B cell (primary cell): Measurements from ENCODE around the gene MYO9B.

ENCODE experiments used
- CTCF ChIP-seq: fragments of 200-600 bp; IDR thresholded peaks from one replicate; pipeline ENCODE4 v1.8.0; 2022; ENCODE audit warnings: antibody characterized with exemption, mild to moderate bottlenecking
- EZH2 ChIP-seq: IDR thresholded peaks from 2 replicates; pipeline ENCODE4 v1.6.1; 2012; ENCODE audit warnings: borderline replicate concordance, low read depth, mild to moderate bottlenecking, moderate library complexity, low read length; ENCODE audit not compliant: insufficient read depth, poor library complexity, severe bottlenecking

DNA sequence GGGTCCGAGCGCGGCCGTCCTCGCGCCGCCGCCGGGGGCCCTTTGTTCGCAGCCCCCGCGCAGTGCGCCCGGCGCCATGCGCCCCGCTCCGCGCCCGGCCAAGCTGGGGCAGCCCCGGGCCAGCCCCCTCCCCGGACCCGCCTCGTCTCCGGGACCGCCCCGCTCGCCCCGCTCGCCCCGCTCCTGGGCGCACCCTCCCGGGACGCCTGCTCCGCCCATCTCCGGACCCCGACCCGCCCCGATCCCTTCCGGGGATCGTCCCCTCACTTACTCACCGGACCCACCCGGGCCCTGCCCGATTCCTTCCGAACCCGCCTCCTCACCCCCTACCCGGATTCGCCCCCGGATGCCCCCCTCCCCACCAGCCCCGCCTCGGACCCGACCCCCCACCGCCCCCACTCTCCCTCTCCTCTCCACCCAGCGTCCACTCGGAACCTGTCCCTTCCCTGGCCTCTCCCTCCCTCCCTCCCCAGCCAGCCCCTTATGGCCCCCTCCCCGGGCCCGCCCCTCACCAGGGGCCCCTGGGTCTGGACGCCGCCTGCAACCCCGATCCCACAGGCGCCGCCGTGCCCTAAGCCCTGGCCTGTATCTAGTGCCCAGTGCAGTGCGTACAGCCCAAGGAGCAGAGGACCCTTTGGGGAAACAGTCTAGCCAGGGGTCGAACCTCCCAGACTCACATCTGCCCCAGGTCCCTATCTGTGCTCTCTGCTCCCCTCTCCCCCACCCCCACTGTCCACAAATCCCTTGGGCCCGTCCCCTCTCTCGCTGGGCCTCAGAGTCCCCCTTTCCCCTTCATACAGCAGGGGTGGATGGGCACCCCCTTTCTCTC, 48.7 kb upstream of the MYO9B start, which contains the start of gene CPAMD8:
- no peak for TF ChIP-seq CTCF
- no peak for TF ChIP-seq EZH2
